Muscle layer of duodenum (tissue), 2 donors: ENCODE results near the gene PRKAB1.
"Not testable (repeated sequence)": the region's sequence is repeated elsewhere in the genome, so short reads cannot be mapped to it uniquely, and the experiment has no call there.

Experiments
- H3K27ac ChIP-seq: one replicate; pipeline ENCODE4 v1.7.0; 2013; ENCODE audit warnings: mild to moderate bottlenecking, low read length
- H3K27me3 ChIP-seq: one replicate; pipeline ENCODE4 v1.7.0; 2013; ENCODE audit warnings: low read depth, mild to moderate bottlenecking, control low read depth, low read length
- H3K36me3 ChIP-seq, 2 donors: one replicate each; pipeline ENCODE4 v1.7.0; 2013; ENCODE audit warnings: low read length in 2 of 2, control low read depth in 1 of 2, mild to moderate bottlenecking in 1 of 2; ENCODE audit not compliant: insufficient read depth in 2 of 2, control insufficient read depth in 1 of 2
- H3K4me1 ChIP-seq, 2 donors: one replicate each; pipeline ENCODE4 v1.7.0; 2013; ENCODE audit warnings: low read length in 2 of 2, mild to moderate bottlenecking in 2 of 2, control low read depth in 1 of 2, moderate library complexity in 1 of 2; ENCODE audit not compliant: insufficient read depth in 2 of 2, control insufficient read depth in 1 of 2
- H3K4me3 ChIP-seq, 2 donors: one replicate each; pipeline ENCODE4 v1.7.0; 2013; ENCODE audit warnings: low read length in 2 of 2, low read depth in 1 of 2, mild to moderate bottlenecking in 1 of 2
- H3K9me3 ChIP-seq, 2 donors: one replicate each; pipeline ENCODE4 v1.7.0; 2013; ENCODE audit warnings: low read length in 2 of 2, control low read depth in 1 of 2, mild to moderate bottlenecking in 1 of 2; ENCODE audit not compliant: control insufficient read depth in 1 of 2
- donor health status: healthy.

Gene PRKAB1

GRCh38 chr12:119696943-119697342, 29.0 kb downstream of the PRKAB1 start:
- Histone ChIP-seq H3K9me3 (no peaks in the 10 kb centered on the region), H3K4me1 (peaks cover 13 to 16% of the 10 kb centered on the region in 2 donors), H3K4me3 (no peak overlapping the region), H3K36me3 (peaks cover 0 to 4% of the 10 kb centered on the region in 2 donors), H3K27ac (no peak overlapping the region), H3K27me3 (no peaks in the 10 kb centered on the region)

GRCh38 chr12:119699199-119699760, 31.3 kb downstream of the PRKAB1 start:
- Histone ChIP-seq H3K4me1 (no peaks in the 10 kb centered on the region), H3K4me3 (no peak overlapping the region), H3K9me3 (no peaks in the 10 kb centered on the region), H3K36me3 (peaks cover 0 to 4% of the 10 kb centered on the region in 2 donors), H3K27ac (no peak overlapping the region), H3K27me3 (no peaks in the 10 kb centered on the region)

GRCh38 chr12:119700078-119700477, 32.1 kb downstream of the PRKAB1 start:
- Histone ChIP-seq H3K27ac (no peak overlapping the region), H3K27me3 (no peaks in the 10 kb centered on the region), H3K36me3 (peaks cover 0 to 4% of the 10 kb centered on the region in 2 donors)

GRCh38 chr12:119704065-119704747, 36.3 kb downstream of the PRKAB1 start:
- Histone ChIP-seq H3K9me3 (no peaks in the 10 kb centered on the region), H3K36me3 (peaks cover 0 to 4% of the 10 kb centered on the region in 2 donors), H3K27ac (no peak overlapping the region)

More at GRCh38 chr12:119700078-119700477, 32.1 kb downstream of the PRKAB1 start:
- H3K9me3 ChIP-seq = no peaks in the 10 kb centered on the region
- H3K4me3 ChIP-seq = no peak overlapping the region
- H3K4me1 ChIP-seq = no peaks in the 10 kb centered on the region

GRCh38 chr12:119705182-119705581, 37.2 kb downstream of the PRKAB1 start:
- no peaks in the 10 kb centered on the region for H3K36me3 ChIP-seq
- no peak overlapping the region for H3K27ac ChIP-seq
- no peaks in the 10 kb centered on the region for H3K27me3 ChIP-seq
- no peaks in the 10 kb centered on the region for H3K4me1 ChIP-seq
- H3K9me3 ChIP-seq = no peaks in the 10 kb centered on the region
- H3K4me3 ChIP-seq = no peak overlapping the region

More at GRCh38 chr12:119704065-119704747, 36.3 kb downstream of the PRKAB1 start:
- no peaks in the 10 kb centered on the region for H3K4me1 ChIP-seq
- no peak overlapping the region for H3K4me3 ChIP-seq
- no peaks in the 10 kb centered on the region for H3K27me3 ChIP-seq

- not testable (repeated sequence) for H3K36me3 ChIP-seq, H3K9me3 ChIP-seq, H3K4me1 ChIP-seq
Observed at GRCh38 chr12:119706427-119706826, 38.5 kb downstream of the PRKAB1 start.

GRCh38 chr12:119710374-119710964, 42.5 kb downstream of the PRKAB1 start:
- Histone ChIP-seq H3K27ac (no peak overlapping the region), H3K27me3 (no peaks in the 10 kb centered on the region), H3K36me3 (peaks cover 0 to 3% of the 10 kb centered on the region in 2 donors), H3K4me1 (no peaks in the 10 kb centered on the region), H3K9me3 (no peaks in the 10 kb centered on the region), H3K4me3 (no peak overlapping the region)

More at GRCh38 chr12:119706427-119706826, 38.5 kb downstream of the PRKAB1 start:
- H3K27ac ChIP-seq, H3K27me3 ChIP-seq, H3K4me3 ChIP-seq: not testable (repeated sequence)

GRCh38 chr12:119710965-119711551, 43.1 kb downstream of the PRKAB1 start:
- no peak overlapping the region for H3K27ac ChIP-seq

GRCh38 chr12:119711693-119712092, 43.8 kb downstream of the PRKAB1 start:
- H3K4me1 ChIP-seq = peaks cover 3 to 4% of the 10 kb centered on the region in 2 donors
- peaks cover 0 to 3% of the 10 kb centered on the region in 2 donors for H3K36me3 ChIP-seq
- no peak overlapping the region for H3K4me3 ChIP-seq
- H3K9me3 ChIP-seq = no peaks in the 10 kb centered on the region
- no peaks in the 10 kb centered on the region for H3K27me3 ChIP-seq
- no peak overlapping the region for H3K27ac ChIP-seq

More at GRCh38 chr12:119710965-119711551, 43.1 kb downstream of the PRKAB1 start:
- Histone ChIP-seq H3K36me3 (peaks cover 0 to 3% of the 10 kb centered on the region in 2 donors), H3K4me1 (no peaks in the 10 kb centered on the region), H3K4me3 (no peak overlapping the region), H3K9me3 (no peaks in the 10 kb centered on the region), H3K27me3 (no peaks in the 10 kb centered on the region)

- Histone ChIP-seq H3K36me3 (peaks cover 0 to 3% of the 10 kb centered on the region in 2 donors), H3K27me3 (no peaks in the 10 kb centered on the region), H3K4me1 (peaks cover 5 to 6% of the 10 kb centered on the region in 2 donors), H3K27ac (no peak overlapping the region), H3K4me3 (no peak overlapping the region), H3K9me3 (no peaks in the 10 kb centered on the region)
Observed at GRCh38 chr12:119712721-119713120, 44.8 kb downstream of the PRKAB1 start.

- H3K27ac ChIP-seq = no peak overlapping the region
- H3K36me3 ChIP-seq = peaks cover 0 to 5% of the 10 kb centered on the region in 2 donors
- H3K4me3 ChIP-seq = no peak overlapping the region
- no peaks in the 10 kb centered on the region for H3K27me3 ChIP-seq
- no peaks in the 10 kb centered on the region for H3K9me3 ChIP-seq
- peaks cover 5 to 6% of the 10 kb centered on the region in 2 donors for H3K4me1 ChIP-seq
Observed at GRCh38 chr12:119713551-119714031, 45.7 kb downstream of the PRKAB1 start.
